ENCODE measurements around the gene STKLD1. TPM values are rescaled to one million over a fixed set of nuclear protein-coding genes. Genes with fewer than 3 reads are reported as not detected.
"Not testable (repeated sequence)": the region's sequence is repeated elsewhere in the genome, so short reads cannot be mapped to it uniquely, and the experiment has no call there.

STKLD1 gene
- total RNA-seq, result 1 to 10 TPM in 2 of 3 donors, under 1 TPM in 1; 0.41 to 1.4 (median 1.3) TPM
- long read RNA-seq, donor 1, partial matches to known transcripts, result 1 of 1 reads
- long read RNA-seq, donor 1, other reads (novel, unspliced or antisense), result 0 of 1 reads
- long read RNA-seq, donor 2, result 0 reads

DNA sequence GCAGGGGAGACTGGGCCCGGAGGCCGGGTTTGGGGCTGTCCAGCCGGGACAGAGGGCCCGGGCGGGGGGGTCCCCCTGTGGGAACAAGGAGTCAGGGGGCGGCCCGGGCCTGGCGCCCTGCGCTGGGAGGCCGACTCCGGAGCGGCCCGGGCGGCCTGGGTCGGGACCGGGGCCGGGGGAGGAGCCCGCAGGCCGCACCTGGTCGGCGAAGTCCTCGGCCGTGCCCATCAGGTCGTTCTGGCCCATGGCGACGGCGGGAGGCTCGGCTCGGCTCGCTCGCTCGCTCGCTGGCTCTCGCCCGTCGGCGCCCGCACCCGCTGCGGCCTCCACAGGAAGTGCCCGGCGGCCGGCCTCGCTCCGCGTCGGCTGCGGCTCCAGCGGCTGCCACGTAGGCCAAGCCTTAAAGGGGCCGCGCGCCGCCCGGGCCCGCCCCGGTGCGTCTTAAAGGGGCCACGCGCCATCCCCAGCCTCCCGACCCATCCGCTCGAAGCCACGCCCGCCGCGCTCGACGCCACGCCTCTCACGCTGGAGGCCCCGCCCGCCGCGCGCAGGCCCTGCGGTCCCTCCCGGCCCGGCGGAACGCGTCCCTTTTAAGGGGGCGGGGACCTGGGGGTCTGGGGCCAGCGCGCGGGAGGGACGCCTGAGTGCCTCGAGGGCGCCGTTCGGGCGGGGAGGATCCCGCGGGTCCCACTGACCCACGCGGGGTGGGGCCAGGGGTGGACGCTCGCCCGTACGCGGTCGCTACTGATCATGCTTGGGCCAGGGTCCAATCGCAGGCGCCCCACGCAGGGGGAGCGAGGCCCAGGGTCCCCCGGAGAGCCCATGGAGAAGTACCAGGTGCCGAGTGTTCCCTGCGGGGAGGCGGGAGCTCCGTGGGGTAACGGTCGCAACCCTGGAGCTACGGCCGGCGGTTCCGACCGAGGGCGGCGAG, at the start of gene STKLD1, which contains the start of gene SURF4:
STKLD1 (plus strand) TSS at position 643 of the 931 bp plus-strand sequence; CDS start at position 751, 108 bp downstream.
SURF4 (minus strand) TSS at position 337 of the 931 bp plus-strand sequence; CDS start at position 246, 91 bp downstream.
- no peaks in the 10 kb centered on the region for H3K36me3 ChIP-seq (ENCODE audit: low read depth)
- no peaks in the 10 kb centered on the region for H3K9me3 ChIP-seq
- intact Hi-C loops (cut with DNase I, micrococcal nuclease), result no loop called here
- TF ChIP-seq CTCF (IDR thresholded peaks at IDR 0.05), result peak; percentile 14
- peak within 1 kb of the TSS; percentile 97 for H3K4me3 ChIP-seq
- DNase-seq (peak; percentile 98 to 99 (median 98)), ATAC-seq (peak; percentile 96)
- H3K4me1 ChIP-seq (ENCODE audit: low read depth), result peaks cover 20% of the 10 kb centered on the region

GRCh38 chr9:133327021-133327420, 49.1 kb upstream of the STKLD1 start:
- intact Hi-C loops (cut with DNase I, micrococcal nuclease), result loop anchor here in 1 of 2 donors (10.0 kb wide), 1 partner anchor 142 kb away; no protein-coding TSS in a partner anchor
- H3K9me3 ChIP-seq; H3K4me1 ChIP-seq (ENCODE audit: low read depth); H3K36me3 ChIP-seq (ENCODE audit: low read depth); H3K4me3 ChIP-seq; ATAC-seq; DNase-seq: not testable (repeated sequence)

- DNase-seq, result no peak
- Histone ChIP-seq H3K4me1 (ENCODE audit: low read depth) (peaks cover under 1% of the 10 kb centered on the region), H3K4me3 (no peak overlapping the region), H3K9me3 (no peaks in the 10 kb centered on the region), H3K36me3 (ENCODE audit: low read depth) (peaks cover 15% of the 10 kb centered on the region)
- intact Hi-C loops (cut with DNase I, micrococcal nuclease), result loop anchor here in 1 of 2 donors (10.0 kb wide), 1 partner anchor 143 kb away; no protein-coding TSS in a partner anchor
- no peak for ATAC-seq
- no peak for TF ChIP-seq CTCF (IDR thresholded peaks at IDR 0.05)
Observed at GRCh38 chr9:133327834-133328484, 48.2 kb upstream of the STKLD1 start.

DNA sequence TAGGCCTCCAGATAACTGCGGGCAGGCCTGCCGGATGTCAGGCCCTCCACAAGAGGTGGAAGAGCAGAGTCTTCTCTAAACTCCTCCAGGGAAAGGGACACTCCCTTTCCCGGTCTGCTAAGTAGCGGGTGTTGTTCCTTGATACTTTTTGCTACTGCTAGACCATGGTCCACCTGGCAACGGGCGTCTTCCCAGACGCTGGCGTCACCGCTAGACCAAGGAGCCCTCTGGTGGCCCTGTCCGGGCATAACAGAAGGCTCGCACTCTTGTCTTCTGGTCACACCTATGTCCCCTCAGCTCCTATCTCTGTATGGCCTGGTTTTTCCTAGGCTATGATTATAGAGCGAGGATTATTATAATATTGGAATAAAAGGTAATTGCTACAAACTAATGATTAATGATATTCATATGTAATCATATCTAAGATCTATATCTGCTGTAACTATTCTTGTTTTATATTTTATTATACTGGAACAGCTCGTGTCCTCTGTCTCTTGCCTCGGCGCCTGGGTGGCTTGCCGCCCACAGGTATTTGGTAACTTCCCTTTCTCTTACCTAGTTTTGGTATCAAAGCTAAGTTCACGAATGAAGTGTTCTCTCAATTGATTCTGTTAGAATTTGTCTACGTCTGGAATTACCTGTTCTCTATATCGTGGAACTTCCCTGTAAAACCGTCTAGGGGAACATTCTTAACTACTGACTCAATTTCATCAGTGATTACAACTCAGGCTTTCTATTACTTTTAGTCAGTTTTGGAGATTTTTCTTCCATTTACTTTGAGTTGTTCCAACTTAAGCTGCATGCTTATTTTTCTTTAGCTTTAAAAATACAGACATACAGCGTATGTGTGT, 46.6 kb upstream of the STKLD1 start:
- not testable (repeated sequence) for H3K4me3 ChIP-seq, ATAC-seq, H3K9me3 ChIP-seq
- intact Hi-C loops (cut with DNase I, micrococcal nuclease), result loop anchor here in 1 of 2 donors (10.0 kb wide), 1 partner anchor 145 kb away; no protein-coding TSS in a partner anchor
- H3K4me1 ChIP-seq (ENCODE audit: low read depth), result peaks cover 16% of the 10 kb centered on the region
- peak in 2 of 3 donors; percentile 49 to 69 for DNase-seq
- TF ChIP-seq CTCF (IDR thresholded peaks at IDR 0.05), result peak; percentile 64
- peaks cover 15% of the 10 kb centered on the region for H3K36me3 ChIP-seq (ENCODE audit: low read depth)

- no peak overlapping the region for H3K4me3 ChIP-seq
- peaks cover 23% of the 10 kb centered on the region for H3K4me1 ChIP-seq (ENCODE audit: low read depth)
- peaks cover 15% of the 10 kb centered on the region for H3K36me3 ChIP-seq (ENCODE audit: low read depth)
- no peak for TF ChIP-seq CTCF (IDR thresholded peaks at IDR 0.05)
- no peak for DNase-seq
- H3K9me3 ChIP-seq, result no peaks in the 10 kb centered on the region
- ATAC-seq, result no peak
- intact Hi-C loops (cut with DNase I, micrococcal nuclease), result no loop called here
Observed at GRCh38 chr9:133331221-133331620, 44.9 kb upstream of the STKLD1 start.

Measured in mucosa of descending colon (tissue), 3 donors.